Suprapubic skin (tissue), 4 donors: ENCODE measurements around the gene LMAN1L. TPM values are rescaled to one million over a fixed set of nuclear protein-coding genes. Genes with fewer than 3 reads are reported as not detected.

ENCODE experiments used
- DNase-seq, 2 donors: peaks; one replicate each; pipeline ENCODE4 v3.0.0-alpha.2; 2019; ENCODE audit warnings: low spot score in 2 of 2
- H3K27ac ChIP-seq: fragments of 200-600 bp; sonication (generic); one replicate; pipeline ENCODE4 v1.5.1; 2019
- H3K27me3 ChIP-seq: fragments of 200-600 bp; sonication (generic); one replicate; pipeline ENCODE4 v1.5.1; 2019
- H3K36me3 ChIP-seq: fragments of 200-600 bp; sonication (generic); one replicate; pipeline ENCODE4 v1.5.1; 2019
- H3K4me1 ChIP-seq: fragments of 200-600 bp; sonication (generic); one replicate; pipeline ENCODE4 v1.5.1; 2019
- H3K4me3 ChIP-seq: fragments of 200-600 bp; sonication (generic); one replicate; pipeline ENCODE4 v1.5.1; 2019; ENCODE audit warnings: mild to moderate bottlenecking
- H3K9me3 ChIP-seq: fragments of 200-600 bp; sonication (generic); one replicate; pipeline ENCODE4 v1.5.1; 2019
- CTCF ChIP-seq, 2 donors: fragments of 200-600 bp in 1 of 2; fragments of 450-650 bp in 1 of 2; sonication (generic) in 1 of 2; IDR thresholded peaks; one replicate each; pipeline ENCODE4 v1.5.1; 2016 to 2019; ENCODE audit warnings: antibody characterized with exemption in 2 of 2, mild to moderate bottlenecking in 1 of 2, moderate library complexity in 1 of 2
- EP300 ChIP-seq: sonication (generic); formaldehyde crosslinking; IDR thresholded peaks from one replicate; pipeline ENCODE4 v1.6.1; 2017; ENCODE audit warnings: antibody characterized with exemption
- POLR2A ChIP-seq, 2 donors: fragments of 450-650 bp; IDR thresholded peaks; one replicate each; pipeline ENCODE4 v1.6.1; 2017; ENCODE audit warnings: antibody characterized with exemption in 2 of 2, mild to moderate bottlenecking in 2 of 2, moderate library complexity in 2 of 2
- POLR2AphosphoS5 ChIP-seq, 3 donors: sonication (generic); formaldehyde crosslinking; IDR thresholded peaks; one replicate each; pipeline ENCODE4 v1.6.1; 2017; ENCODE audit warnings: antibody characterized with exemption in 3 of 3
- WGBS: methylation state at CpG from one replicate; pipeline ENCODE4 v1.1.5; 2018; 5-methylcytosine and 5-hydroxymethylcytosine counted together
- total RNA-seq, 4 donors: library from RNA; depleted of rRNA; stranded (reverse); fragments of >200 nt; gene quantifications; one replicate each; pipeline ENCODE4 v1.1.0, GENCODE V29; 2016

The LMAN1L gene
- total RNA-seq, 4 donors from 2014 or later: 0.42 TPM; not detected in 3

- Histone ChIP-seq H3K27me3 (peaks cover 29% of the 10 kb centered on the region), H3K36me3 (no peaks in the 10 kb centered on the region), H3K4me3 (no peak overlapping the region), H3K27ac (no peak overlapping the region), H3K9me3 (no peaks in the 10 kb centered on the region), H3K4me1 (peaks cover 9% of the 10 kb centered on the region)
- DNase-seq: no peak
- 53% methylated on average over 6 of the region's 6 CpGs for WGBS
- TF ChIP-seq CTCF (IDR thresholded peaks at IDR 0.05) (no peak), POLR2A (IDR thresholded peaks at IDR 0.05) (no peak), EP300 (no peak), POLR2AphosphoS5 (IDR thresholded peaks at IDR 0.05) (no peak)
These were observed 17.4 kb downstream of the LMAN1L start for GRCh38 chr15:74829991-74830390.

- no peak overlapping the region for H3K27ac ChIP-seq
- no peak for TF ChIP-seq EP300
- TF ChIP-seq POLR2AphosphoS5 (IDR thresholded peaks at IDR 0.05): no peak
- TF ChIP-seq CTCF (IDR thresholded peaks at IDR 0.05): no peak
- no peak for TF ChIP-seq POLR2A (IDR thresholded peaks at IDR 0.05)
- H3K4me3 ChIP-seq: no peak overlapping the region
- no peaks in the 10 kb centered on the region for H3K9me3 ChIP-seq
- peaks cover 2% of the 10 kb centered on the region for H3K36me3 ChIP-seq
- no peak for DNase-seq
- H3K4me1 ChIP-seq: peaks cover 9% of the 10 kb centered on the region
- H3K27me3 ChIP-seq: peaks cover 29% of the 10 kb centered on the region
- 16% methylated on average over 5 of the region's 5 CpGs for WGBS
These were observed 18.2 kb downstream of the LMAN1L start for GRCh38 chr15:74830868-74831267.

- no peak for DNase-seq
- Histone ChIP-seq H3K9me3 (no peaks in the 10 kb centered on the region), H3K27me3 (peaks cover 19% of the 10 kb centered on the region), H3K36me3 (peaks cover 12% of the 10 kb centered on the region), H3K27ac (no peak overlapping the region), H3K4me1 (no peaks in the 10 kb centered on the region), H3K4me3 (no peak overlapping the region)
- 63% methylated on average over 6 of the region's 15 CpGs for WGBS
- TF ChIP-seq POLR2AphosphoS5 (IDR thresholded peaks at IDR 0.05) (no peak), POLR2A (IDR thresholded peaks at IDR 0.05) (no peak), EP300 (no peak), CTCF (IDR thresholded peaks at IDR 0.05) (no peak)
These were observed 19.3 kb downstream of the LMAN1L start for GRCh38 chr15:74831813-74832495.

GRCh38 chr15:74832826-74833225 is 20.2 kb downstream of the LMAN1L start:
- peaks cover 11% of the 10 kb centered on the region for H3K27me3 ChIP-seq
- no peak for TF ChIP-seq CTCF (IDR thresholded peaks at IDR 0.05)
- TF ChIP-seq POLR2A (IDR thresholded peaks at IDR 0.05): no peak
- TF ChIP-seq POLR2AphosphoS5 (IDR thresholded peaks at IDR 0.05): no peak
- TF ChIP-seq EP300: no peak
- peaks cover 20% of the 10 kb centered on the region for H3K36me3 ChIP-seq
- WGBS: 75% methylated on average over 4 of the region's 4 CpGs
- no peak overlapping the region for H3K4me3 ChIP-seq
- H3K9me3 ChIP-seq: no peaks in the 10 kb centered on the region
- H3K4me1 ChIP-seq: no peaks in the 10 kb centered on the region
- no peak for DNase-seq
- H3K27ac ChIP-seq: no peak overlapping the region

- Histone ChIP-seq H3K9me3 (no peaks in the 10 kb centered on the region), H3K4me3 (no peak overlapping the region), H3K4me1 (no peaks in the 10 kb centered on the region), H3K27ac (no peak overlapping the region), H3K36me3 (peaks cover 27% of the 10 kb centered on the region), H3K27me3 (peaks cover 4% of the 10 kb centered on the region)
- 75% methylated on average over 2 of the region's 12 CpGs for WGBS
- no peak for DNase-seq
- no peak for TF ChIP-seq POLR2AphosphoS5 (IDR thresholded peaks at IDR 0.05)
- TF ChIP-seq POLR2A (IDR thresholded peaks at IDR 0.05): no peak
- no peak for TF ChIP-seq CTCF (IDR thresholded peaks at IDR 0.05)
- no peak for TF ChIP-seq EP300
These were observed 20.9 kb downstream of the LMAN1L start for GRCh38 chr15:74833376-74834107.
